Activated CD4-positive, alpha-beta T cell treated with anti-CD3 and anti-CD28 coated beads, Interleukin-2, amount 10 ng/mL, durations not matched to agents 24 days and 14 days (primary cell): ENCODE measurements around the gene OLFML3. TPM values are rescaled to one million over a fixed set of nuclear protein-coding genes. Genes with fewer than 3 reads are reported as not detected.

Source experiments
- total RNA-seq: library from RNA; stranded (reverse); gene quantifications from 2 replicates; pipeline ENCODE4 v1.2.3, GENCODE V29; 2022

Gene OLFML3
- total RNA-seq, 1 donor from 2014 or later = 0.09 TPM

Other genes starting within 250 kb of the OLFML3 start
- 15.6 and 19.2 TPM in 2 replicates for gene PHTF1, start 220.0 kb upstream of the OLFML3 start, total RNA-seq
- gene RSBN1, start 167.0 kb upstream of the OLFML3 start, total RNA-seq = 20.9 and 21.5 TPM in 2 replicates
- 60.4 and 64.1 TPM in 2 replicates for gene PTPN22, start 107.8 kb upstream of the OLFML3 start, total RNA-seq
- gene BCL2L15, start 91.9 kb upstream of the OLFML3 start, total RNA-seq = 0.40 and 1.0 TPM in 2 replicates
- gene AP4B1, start 74.7 kb upstream of the OLFML3 start, total RNA-seq = 41.7 and 42.3 TPM in 2 replicates
- gene DCLRE1B, start 74.1 kb upstream of the OLFML3 start, total RNA-seq = 21.5 and 22.5 TPM in 2 replicates
- 81.3 and 85.9 TPM in 2 replicates for gene HIPK1, start 50.1 kb upstream of the OLFML3 start, total RNA-seq
- gene SYT6, start 174.4 kb downstream of the OLFML3 start, total RNA-seq = not detected in 2 replicates